ENCODE results near the gene PGGHG.
"Not testable (repeated sequence)": the region's sequence is repeated elsewhere in the genome, so short reads cannot be mapped to it uniquely, and the experiment has no call there.

The PGGHG gene

GRCh38 chr11:279040-279965 is 9.6 kb upstream of the PGGHG start:
- no peak overlapping the region for H3K27ac Mint-ChIP-seq

GRCh38 chr11:279966-280705 is 8.8 kb upstream of the PGGHG start:
- peak overlapping the region; percentile 88 for H3K27ac Mint-ChIP-seq
- H3K4me3 Mint-ChIP-seq, result peak overlapping the region; percentile 79
- peaks cover 46% of the 10 kb centered on the region for H3K4me1 Mint-ChIP-seq
- H3K36me3 Mint-ChIP-seq, result peaks cover 3% of the 10 kb centered on the region
- no peaks in the 10 kb centered on the region for H3K9me3 Mint-ChIP-seq
- H3K27me3 Mint-ChIP-seq, result peaks cover 2% of the 10 kb centered on the region

More at GRCh38 chr11:279040-279965, 9.6 kb upstream of the PGGHG start:
- no peaks in the 10 kb centered on the region for H3K9me3 Mint-ChIP-seq
- peaks cover 2% of the 10 kb centered on the region for H3K27me3 Mint-ChIP-seq
- peaks cover 3% of the 10 kb centered on the region for H3K36me3 Mint-ChIP-seq
- H3K4me1 Mint-ChIP-seq, result peaks cover 46% of the 10 kb centered on the region
- H3K4me3 Mint-ChIP-seq, result peak overlapping the region; percentile 78

GRCh38 chr11:280706-281485 is 8.0 kb upstream of the PGGHG start:
- peaks cover 2% of the 10 kb centered on the region for H3K27me3 Mint-ChIP-seq
- peaks cover 3% of the 10 kb centered on the region for H3K36me3 Mint-ChIP-seq
- H3K4me3 Mint-ChIP-seq, result peak overlapping the region; percentile 73
- peaks cover 49% of the 10 kb centered on the region for H3K4me1 Mint-ChIP-seq
- H3K27ac Mint-ChIP-seq, result no peak overlapping the region
- H3K9me3 Mint-ChIP-seq, result no peaks in the 10 kb centered on the region

GRCh38 chr11:281486-282161 is 7.3 kb upstream of the PGGHG start:
- peaks cover 3% of the 10 kb centered on the region for H3K36me3 Mint-ChIP-seq
- H3K4me3 Mint-ChIP-seq, result peak overlapping the region; percentile 73
- H3K27me3 Mint-ChIP-seq, result peaks cover 2% of the 10 kb centered on the region
- peaks cover 55% of the 10 kb centered on the region for H3K4me1 Mint-ChIP-seq
- no peaks in the 10 kb centered on the region for H3K9me3 Mint-ChIP-seq
- H3K27ac Mint-ChIP-seq, result peak overlapping the region; percentile 88

GRCh38 chr11:282171-282570 is 6.8 kb upstream of the PGGHG start:
- peak overlapping the region; percentile 88 for H3K27ac Mint-ChIP-seq
- peak overlapping the region; percentile 73 for H3K4me3 Mint-ChIP-seq
- H3K36me3 Mint-ChIP-seq, result peaks cover 3% of the 10 kb centered on the region
- H3K9me3 Mint-ChIP-seq, result no peaks in the 10 kb centered on the region
- peaks cover 59% of the 10 kb centered on the region for H3K4me1 Mint-ChIP-seq
- H3K27me3 Mint-ChIP-seq, result peaks cover 2% of the 10 kb centered on the region

- Mint-ChIP-seq H3K4me3 (peak overlapping the region; percentile 73), H3K27ac (no peak overlapping the region), H3K4me1 (peaks cover 56% of the 10 kb centered on the region), H3K36me3 (peaks cover 3% of the 10 kb centered on the region), H3K9me3 (no peaks in the 10 kb centered on the region), H3K27me3 (peaks cover 2% of the 10 kb centered on the region)
Measured at GRCh38 chr11:282630-283360, 6.1 kb upstream of the PGGHG start.

- peaks cover 56% of the 10 kb centered on the region for H3K4me1 Mint-ChIP-seq
- H3K27ac Mint-ChIP-seq, result peak overlapping the region; percentile 35
- peak overlapping the region; percentile 36 for H3K4me3 Mint-ChIP-seq
- H3K9me3 Mint-ChIP-seq, result no peaks in the 10 kb centered on the region
- peaks cover 3% of the 10 kb centered on the region for H3K36me3 Mint-ChIP-seq
- peaks cover 2% of the 10 kb centered on the region for H3K27me3 Mint-ChIP-seq
Measured at GRCh38 chr11:283405-284104, 5.4 kb upstream of the PGGHG start.

- peaks cover 2% of the 10 kb centered on the region for H3K27me3 Mint-ChIP-seq
- no peaks in the 10 kb centered on the region for H3K9me3 Mint-ChIP-seq
- H3K36me3 Mint-ChIP-seq, result peaks cover 3% of the 10 kb centered on the region
- H3K27ac Mint-ChIP-seq, result no peak overlapping the region
- H3K4me3 Mint-ChIP-seq, result no peak overlapping the region
- peaks cover 53% of the 10 kb centered on the region for H3K4me1 Mint-ChIP-seq
Measured at GRCh38 chr11:284105-285020, 4.6 kb upstream of the PGGHG start.

GRCh38 chr11:285021-285893 is 3.7 kb upstream of the PGGHG start:
- peaks cover 2% of the 10 kb centered on the region for H3K27me3 Mint-ChIP-seq
- H3K4me1 Mint-ChIP-seq, result peaks cover 53% of the 10 kb centered on the region
- H3K27ac Mint-ChIP-seq, result peak overlapping the region; percentile 8
- no peak overlapping the region for H3K4me3 Mint-ChIP-seq
- no peaks in the 10 kb centered on the region for H3K9me3 Mint-ChIP-seq
- peaks cover 3% of the 10 kb centered on the region for H3K36me3 Mint-ChIP-seq

- no peaks in the 10 kb centered on the region for H3K9me3 Mint-ChIP-seq
- peaks cover 2% of the 10 kb centered on the region for H3K27me3 Mint-ChIP-seq
- peaks cover 51% of the 10 kb centered on the region for H3K4me1 Mint-ChIP-seq
- H3K4me3 Mint-ChIP-seq, result no peak overlapping the region
- peaks cover 3% of the 10 kb centered on the region for H3K36me3 Mint-ChIP-seq
- peak overlapping the region; percentile 8 for H3K27ac Mint-ChIP-seq
Measured at GRCh38 chr11:285894-286220, 3.1 kb upstream of the PGGHG start.

- not testable (repeated sequence) for H3K9me3 Mint-ChIP-seq, H3K27me3 Mint-ChIP-seq, H3K36me3 Mint-ChIP-seq
- peak overlapping the region; percentile 85 for H3K27ac Mint-ChIP-seq
- peaks cover 45% of the 10 kb centered on the region for H3K4me1 Mint-ChIP-seq
- peak overlapping the region; percentile 80 for H3K4me3 Mint-ChIP-seq
Measured at GRCh38 chr11:286977-287820, 1.7 kb upstream of the PGGHG start.
